PC-9 (cell line): ENCODE measurements around the gene CMSS1. TPM values are rescaled to one million over a fixed set of nuclear protein-coding genes. Genes with fewer than 3 reads are reported as not detected.

ENCODE experiments used
- BruUV-seq: library from RNA; stranded (reverse); fragments of 400-500 nt; replicated peaks from 2 replicates; lab custom pipeline; 2021; lab: Mats Ljungman, UMichigan
- CTCF ChIA-PET: fragments of 300-600 bp; sonication (Branson Sonifier 250); formaldehyde crosslinking; loops from one replicate; lab custom pipeline; 2022; ENCODE audit warnings: antibody characterized with exemption; lab: Charles Lee
- POLR2A ChIA-PET: fragments of 300-600 bp; sonication (Branson Sonifier 250); formaldehyde crosslinking; loops from one replicate; lab custom pipeline; 2022; ENCODE audit warnings: antibody characterized with exemption; ENCODE audit not compliant: unreplicated experiment; lab: Charles Lee
- DNase-seq, 2 experiments: peaks; one replicate each; pipeline versions ENCODE4 v3.0.0 to v3.0.0-alpha.2; 2015 to 2022; ENCODE audit warnings: mixed read lengths in 1 of 2
- H2AFZ ChIP-seq: fragments of 200-600 bp; sonication (generic); 2 replicates; pipeline ENCODE4 v1.8.1; 2017; ENCODE audit warnings: antibody characterized with exemption
- H3F3A ChIP-seq: fragments of 200-600 bp; sonication (generic); 2 replicates; pipeline ENCODE4 v1.8.1; 2017; ENCODE audit warnings: antibody characterized with exemption, mild to moderate bottlenecking, low read depth; ENCODE audit not compliant: insufficient read depth
- H3K27ac ChIP-seq: fragments of 200-600 bp; sonication (generic); 2 replicates; pipeline ENCODE4 v1.6.1; 2016; ENCODE audit warnings: mixed run types
- H3K27me3 ChIP-seq: fragments of 200-600 bp; sonication (generic); 2 replicates; pipeline ENCODE4 v1.6.1; 2016; ENCODE audit warnings: low read depth, mixed run types; ENCODE audit not compliant: insufficient read depth
- H3K36me3 ChIP-seq: fragments of 200-600 bp; sonication (generic); 2 replicates; pipeline ENCODE4 v1.6.1; 2016; ENCODE audit warnings: low read depth, mixed run types
- H3K4me1 ChIP-seq: fragments of 200-600 bp; sonication (generic); replicated peaks from 2 replicates; pipeline ENCODE4 v1.6.1; 2016; ENCODE audit warnings: mixed run types; ENCODE audit not compliant: insufficient read depth
- H3K4me2 ChIP-seq: fragments of 200-600 bp; sonication (generic); 2 replicates; pipeline ENCODE4 v1.6.1; 2017; ENCODE audit warnings: mixed run types
- H3K4me3 ChIP-seq: fragments of 200-600 bp; sonication (generic); 2 replicates; pipeline ENCODE4 v1.6.1; 2016; ENCODE audit warnings: mixed run types
- H3K79me2 ChIP-seq: fragments of 200-600 bp; sonication (generic); 2 replicates; pipeline ENCODE4 v1.6.1; 2017; ENCODE audit warnings: low read depth, mixed run types
- H3K9me2 ChIP-seq: fragments of 200-600 bp; sonication (generic); 2 replicates; pipeline ENCODE4 v1.8.1; 2017; ENCODE audit warnings: mild to moderate bottlenecking; ENCODE audit not compliant: insufficient read depth
- H3K9me3 ChIP-seq: fragments of 200-600 bp; sonication (generic); 2 replicates; pipeline ENCODE4 v1.8.1; 2016; ENCODE audit warnings: low read depth; ENCODE audit not compliant: insufficient read depth
- H4K20me1 ChIP-seq: fragments of 200-600 bp; sonication (generic); 2 replicates; pipeline ENCODE4 v1.8.1; 2017; ENCODE audit not compliant: insufficient read depth
- CTCF ChIP-seq: fragments of 200-600 bp; sonication (generic); conservative IDR thresholded peaks from 2 replicates; pipeline ENCODE4 v1.6.1; 2017; ENCODE audit warnings: mixed run types, antibody characterized with exemption, mild to moderate bottlenecking, moderate library complexity
- EZH2 ChIP-seq: fragments of 200-600 bp; sonication (generic); IDR thresholded peaks from 2 replicates; pipeline ENCODE4 v1.8.0; 2017; ENCODE audit warnings: antibody characterized with exemption, low read depth
- intact Hi-C: fragments of 100-400 bp; cut with micrococcal nuclease; formaldehyde crosslinking; loops from one replicate; pipeline ENCODE4 v1.10.0; 2022; ENCODE audit not compliant: unreplicated experiment
- microRNA-seq: library from miRNA; unstranded; fragments of <30 nt; microRNA quantifications from one replicate; pipeline ENCODE4 v1.2.0, GENCODE V29; 2021; ENCODE audit warnings: borderline number of aligned reads, borderline replicate concordance
- total RNA-seq: library from RNA; stranded (reverse); gene quantifications from 2 replicates; pipeline ENCODE4 v1.2.3, GENCODE V29; 2021

The CMSS1 gene
- total RNA-seq, 1 experiment from 2014 or later, result 98.9 TPM

DNA sequence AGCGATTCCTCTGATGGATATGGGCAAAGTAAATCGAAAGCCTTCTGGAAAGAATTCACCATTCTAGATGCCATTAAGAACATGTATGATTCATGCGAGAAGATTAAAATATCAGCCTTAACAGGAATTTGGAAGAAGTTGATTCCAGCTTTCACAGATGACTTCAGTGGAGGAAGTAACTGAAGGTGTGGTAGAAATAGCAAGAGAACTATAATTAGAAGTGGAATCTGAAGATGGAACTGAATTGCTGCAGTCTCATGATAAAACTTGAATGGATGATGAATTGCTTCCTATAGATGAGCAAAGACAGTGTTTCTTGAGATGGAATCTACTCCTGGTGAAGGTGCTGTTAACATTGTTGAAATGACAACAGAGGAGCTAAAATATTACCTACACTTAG is 413.0 kb downstream of the CMSS1 start:
- H3F3A ChIP-seq, result no peaks in the 10 kb centered on the region
- no peak overlapping the region for H3K27ac ChIP-seq
- ChIA-PET CTCF (no interaction called here), POLR2A (no interaction called here)
- H2AFZ ChIP-seq, result no peak overlapping the region
- no peaks in the 10 kb centered on the region for H3K79me2 ChIP-seq
- no peak overlapping the region for H3K4me2 ChIP-seq
- no peaks in the 10 kb centered on the region for H3K27me3 ChIP-seq
- no peaks in the 10 kb centered on the region for H3K4me1 ChIP-seq
- no peaks in the 10 kb centered on the region; the same call in 1 of the 2 replicates for H3K9me3 ChIP-seq
- H4K20me1 ChIP-seq, result no peaks in the 10 kb centered on the region
- H3K36me3 ChIP-seq, result no peaks in the 10 kb centered on the region
- BruUV-seq, result no TSS peak
- intact Hi-C loops, result no loop called here
- no peak for DNase-seq
- no peaks in the 10 kb centered on the region for H3K9me2 ChIP-seq
- TF ChIP-seq EZH2, result no peak
- TF ChIP-seq CTCF, result no peak
- no peak overlapping the region for H3K4me3 ChIP-seq

Small RNA genes within 50 kb of the gene (microRNA-seq; reads per million reads assigned to microRNA genes)
- gene MIR3921, result not detected

Other genes starting within 250 kb of the CMSS1 start
- gene COL8A1, start 179.3 kb upstream of the CMSS1 start, total RNA-seq, result 6.6 and 8.1 TPM in 2 replicates